PC-9 (cell line): Measurements from ENCODE around the gene POU5F1. TPM values are rescaled to one million over a fixed set of nuclear protein-coding genes. Genes with fewer than 3 reads are reported as not detected.

Source experiments
- BruUV-seq: library from RNA; stranded (reverse); fragments of 400-500 nt; replicated peaks from 2 replicates; lab custom pipeline; 2021; lab: Mats Ljungman, UMichigan
- CTCF ChIA-PET: fragments of 300-600 bp; sonication (Branson Sonifier 250); formaldehyde crosslinking; loops from one replicate; lab custom pipeline; 2022; ENCODE audit warnings: antibody characterized with exemption; lab: Charles Lee
- POLR2A ChIA-PET: fragments of 300-600 bp; sonication (Branson Sonifier 250); formaldehyde crosslinking; loops from one replicate; lab custom pipeline; 2022; ENCODE audit warnings: antibody characterized with exemption; ENCODE audit not compliant: unreplicated experiment; lab: Charles Lee
- DNase-seq, 2 experiments: peaks; one replicate each; pipeline versions ENCODE4 v3.0.0 to v3.0.0-alpha.2; 2015 to 2022; ENCODE audit warnings: mixed read lengths in 1 of 2
- H2AFZ ChIP-seq: fragments of 200-600 bp; sonication (generic); 2 replicates; pipeline ENCODE4 v1.8.1; 2017; ENCODE audit warnings: antibody characterized with exemption
- H3F3A ChIP-seq: fragments of 200-600 bp; sonication (generic); 2 replicates; pipeline ENCODE4 v1.8.1; 2017; ENCODE audit warnings: antibody characterized with exemption, mild to moderate bottlenecking, low read depth; ENCODE audit not compliant: insufficient read depth
- H3K27ac ChIP-seq: fragments of 200-600 bp; sonication (generic); 2 replicates; pipeline ENCODE4 v1.6.1; 2016; ENCODE audit warnings: mixed run types
- H3K27me3 ChIP-seq: fragments of 200-600 bp; sonication (generic); 2 replicates; pipeline ENCODE4 v1.6.1; 2016; ENCODE audit warnings: low read depth, mixed run types; ENCODE audit not compliant: insufficient read depth
- H3K36me3 ChIP-seq: fragments of 200-600 bp; sonication (generic); 2 replicates; pipeline ENCODE4 v1.6.1; 2016; ENCODE audit warnings: low read depth, mixed run types
- H3K4me1 ChIP-seq: fragments of 200-600 bp; sonication (generic); replicated peaks from 2 replicates; pipeline ENCODE4 v1.6.1; 2016; ENCODE audit warnings: mixed run types; ENCODE audit not compliant: insufficient read depth
- H3K4me2 ChIP-seq: fragments of 200-600 bp; sonication (generic); 2 replicates; pipeline ENCODE4 v1.6.1; 2017; ENCODE audit warnings: mixed run types
- H3K4me3 ChIP-seq: fragments of 200-600 bp; sonication (generic); 2 replicates; pipeline ENCODE4 v1.6.1; 2016; ENCODE audit warnings: mixed run types
- H3K79me2 ChIP-seq: fragments of 200-600 bp; sonication (generic); 2 replicates; pipeline ENCODE4 v1.6.1; 2017; ENCODE audit warnings: low read depth, mixed run types
- H3K9me2 ChIP-seq: fragments of 200-600 bp; sonication (generic); 2 replicates; pipeline ENCODE4 v1.8.1; 2017; ENCODE audit warnings: mild to moderate bottlenecking; ENCODE audit not compliant: insufficient read depth
- H3K9me3 ChIP-seq: fragments of 200-600 bp; sonication (generic); 2 replicates; pipeline ENCODE4 v1.8.1; 2016; ENCODE audit warnings: low read depth; ENCODE audit not compliant: insufficient read depth
- H4K20me1 ChIP-seq: fragments of 200-600 bp; sonication (generic); 2 replicates; pipeline ENCODE4 v1.8.1; 2017; ENCODE audit not compliant: insufficient read depth
- EZH2 ChIP-seq: fragments of 200-600 bp; sonication (generic); IDR thresholded peaks from 2 replicates; pipeline ENCODE4 v1.8.0; 2017; ENCODE audit warnings: antibody characterized with exemption, low read depth
- intact Hi-C: fragments of 100-400 bp; cut with micrococcal nuclease; formaldehyde crosslinking; loops from one replicate; pipeline ENCODE4 v1.10.0; 2022; ENCODE audit not compliant: unreplicated experiment
- total RNA-seq: library from RNA; stranded (reverse); gene quantifications from 2 replicates; pipeline ENCODE4 v1.2.3, GENCODE V29; 2021
- TF ChIP-seq, protein P1 (sequence below): fragments of 200-600 bp; sonication (generic); conservative IDR thresholded peaks from 2 replicates; pipeline ENCODE4 v1.6.1; 2017; ENCODE audit warnings: mixed run types, antibody characterized with exemption, mild to moderate bottlenecking, moderate library complexity

Gene POU5F1
- total RNA-seq, 1 experiment from 2014 or later = 1.4 TPM

DNA sequence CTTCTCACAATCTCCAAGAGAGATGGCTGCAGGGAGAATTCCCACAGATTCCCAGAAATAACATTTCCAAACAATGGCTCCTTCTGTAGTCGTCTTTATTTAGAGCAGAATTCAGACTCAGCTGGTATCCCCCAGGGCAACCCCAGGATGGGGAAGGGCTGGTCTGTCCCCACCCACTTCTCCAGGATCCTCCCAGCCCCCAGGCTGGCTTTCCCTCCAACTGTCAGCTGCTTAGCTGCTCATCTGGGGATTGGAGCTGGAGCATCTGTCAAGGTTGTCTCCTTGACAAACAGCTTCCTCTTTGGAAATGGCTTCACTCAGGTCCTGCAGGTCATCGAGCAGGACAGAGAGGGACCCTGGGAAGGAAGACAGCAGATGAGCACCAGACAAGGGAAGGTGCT, 28.1 kb downstream of the POU5F1 start:
- H3K4me2 ChIP-seq = no peak overlapping the region
- intact Hi-C loops = no loop called here
- no peak overlapping the region for H3K27ac ChIP-seq
- H3K4me3 ChIP-seq = no peak overlapping the region
- no peaks in the 10 kb centered on the region for H3K4me1 ChIP-seq
- H4K20me1 ChIP-seq = no peaks in the 10 kb centered on the region
- no peak for DNase-seq
- no peaks in the 10 kb centered on the region for H3K27me3 ChIP-seq
- no peak overlapping the region for H2AFZ ChIP-seq
- no peaks in the 10 kb centered on the region for H3K9me3 ChIP-seq
- H3K9me2 ChIP-seq = no peaks in the 10 kb centered on the region
- ChIA-PET CTCF (no interaction called here), POLR2A (no interaction called here)
- TF ChIP-seq EZH2 = no peak
- TF ChIP-seq, protein P1, sequence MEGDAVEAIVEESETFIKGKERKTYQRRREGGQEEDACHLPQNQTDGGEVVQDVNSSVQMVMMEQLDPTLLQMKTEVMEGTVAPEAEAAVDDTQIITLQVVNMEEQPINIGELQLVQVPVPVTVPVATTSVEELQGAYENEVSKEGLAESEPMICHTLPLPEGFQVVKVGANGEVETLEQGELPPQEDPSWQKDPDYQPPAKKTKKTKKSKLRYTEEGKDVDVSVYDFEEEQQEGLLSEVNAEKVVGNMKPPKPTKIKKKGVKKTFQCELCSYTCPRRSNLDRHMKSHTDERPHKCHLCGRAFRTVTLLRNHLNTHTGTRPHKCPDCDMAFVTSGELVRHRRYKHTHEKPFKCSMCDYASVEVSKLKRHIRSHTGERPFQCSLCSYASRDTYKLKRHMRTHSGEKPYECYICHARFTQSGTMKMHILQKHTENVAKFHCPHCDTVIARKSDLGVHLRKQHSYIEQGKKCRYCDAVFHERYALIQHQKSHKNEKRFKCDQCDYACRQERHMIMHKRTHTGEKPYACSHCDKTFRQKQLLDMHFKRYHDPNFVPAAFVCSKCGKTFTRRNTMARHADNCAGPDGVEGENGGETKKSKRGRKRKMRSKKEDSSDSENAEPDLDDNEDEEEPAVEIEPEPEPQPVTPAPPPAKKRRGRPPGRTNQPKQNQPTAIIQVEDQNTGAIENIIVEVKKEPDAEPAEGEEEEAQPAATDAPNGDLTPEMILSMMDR = no peak
- no peaks in the 10 kb centered on the region; the same call in 1 of the 2 replicates for H3F3A ChIP-seq
- H3K79me2 ChIP-seq = no peaks in the 10 kb centered on the region
- no TSS peak for BruUV-seq
- H3K36me3 ChIP-seq = no peaks in the 10 kb centered on the region

DNA sequence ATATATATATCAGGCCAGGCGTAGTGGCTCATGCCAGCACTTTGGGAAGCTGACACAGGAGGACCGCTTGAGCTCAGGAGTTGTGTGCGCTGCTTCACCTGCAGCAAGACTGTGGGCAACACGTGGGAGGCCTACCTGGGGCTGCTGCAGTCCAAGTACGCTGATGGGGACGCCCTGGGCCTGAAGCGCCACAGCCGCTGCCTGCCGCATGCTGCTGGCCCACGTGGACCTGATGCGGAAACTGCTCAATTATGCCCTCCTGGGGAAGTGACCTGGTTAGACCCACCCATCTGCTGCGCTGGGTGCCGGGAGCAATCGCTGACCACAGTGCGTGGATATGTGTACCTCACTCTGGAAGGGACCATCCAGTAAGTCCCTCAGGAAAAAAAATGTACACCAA, 29.8 kb downstream of the POU5F1 start:
- Histone ChIP-seq H3K4me3 (no peak overlapping the region), H3K9me2 (no peaks in the 10 kb centered on the region), H3F3A (no peaks in the 10 kb centered on the region; the same call in 1 of the 2 replicates), H2AFZ (no peak overlapping the region), H3K4me2 (no peak overlapping the region), H3K36me3 (no peaks in the 10 kb centered on the region), H4K20me1 (no peaks in the 10 kb centered on the region), H3K27ac (no peak overlapping the region), H3K79me2 (no peaks in the 10 kb centered on the region), H3K27me3 (no peaks in the 10 kb centered on the region), H3K4me1 (no peaks in the 10 kb centered on the region), H3K9me3 (no peaks in the 10 kb centered on the region)
- CTCF ChIA-PET = interaction anchor here (0.6 kb wide), 1 partner anchor 17 kb away, joined by 4 read pairs; no protein-coding TSS in a partner anchor
- DNase-seq = no peak
- intact Hi-C loops = no loop called here
- TF ChIP-seq, protein P1 = no peak
- TF ChIP-seq EZH2 = no peak
- no TSS peak for BruUV-seq
- POLR2A ChIA-PET = no interaction called here

DNA sequence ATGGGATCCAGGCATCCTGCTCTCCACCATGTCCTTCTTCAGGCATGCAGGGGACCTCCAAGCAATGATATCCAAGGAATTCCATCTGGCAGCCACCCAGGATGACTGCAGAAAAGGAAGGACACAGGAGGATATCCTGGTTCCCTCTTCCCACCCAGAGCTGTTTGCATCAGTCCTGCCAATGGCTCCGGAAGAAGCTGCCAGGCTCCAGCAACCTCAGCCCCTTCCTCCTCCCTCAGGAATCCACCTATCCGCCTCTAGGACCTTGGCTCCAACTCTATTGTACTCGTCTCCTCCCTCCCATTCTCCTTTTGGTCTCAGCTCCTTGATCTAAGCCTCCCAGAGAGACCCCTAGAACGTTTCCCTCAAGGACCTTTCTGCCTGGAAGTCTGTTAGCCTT, 30.9 kb downstream of the POU5F1 start:
- no peak for DNase-seq
- H3K9me3 ChIP-seq = no peaks in the 10 kb centered on the region
- no peak overlapping the region for H3K27ac ChIP-seq
- BruUV-seq = no TSS peak
- H2AFZ ChIP-seq = no peak overlapping the region
- no peaks in the 10 kb centered on the region for H3K36me3 ChIP-seq
- H4K20me1 ChIP-seq = no peaks in the 10 kb centered on the region
- no peaks in the 10 kb centered on the region for H3K9me2 ChIP-seq
- POLR2A ChIA-PET = interaction anchor here (0.7 kb wide), 2 partner anchors 13 to 19 kb away, joined by 4 to 6 read pairs; partner anchors contain the start of gene TCF19
- no peaks in the 10 kb centered on the region for H3K4me1 ChIP-seq
- intact Hi-C loops = loop anchor here (5.0 kb wide), 1 partner anchor 228 kb away; no protein-coding TSS in a partner anchor
- H3K4me2 ChIP-seq = no peak overlapping the region
- no peak overlapping the region for H3K4me3 ChIP-seq
- H3K79me2 ChIP-seq = no peaks in the 10 kb centered on the region
- CTCF ChIA-PET = interaction anchor here (1.6 kb wide), 1 partner anchor 53 kb away, joined by 3 read pairs; no protein-coding TSS in a partner anchor
- H3F3A ChIP-seq = no peaks in the 10 kb centered on the region; the same call in 1 of the 2 replicates
- TF ChIP-seq EZH2 = no peak
- TF ChIP-seq, protein P1 = no peak
- no peaks in the 10 kb centered on the region for H3K27me3 ChIP-seq
